K562 (cell line): Measurements from ENCODE around the gene MTHFS. TPM values are rescaled to one million over a fixed set of nuclear protein-coding genes. Genes with fewer than 3 reads are reported as not detected.

Experiments used
- CSDE1 ChIP-seq, 2 experiments: fragments of 450-650 bp; IDR thresholded peaks; 2 replicates each; pipeline ENCODE4 v1.6.1; 2016; ENCODE audit warnings: mild to moderate bottlenecking in 1 of 2
- MTA3 ChIP-seq: fragments of 450-650 bp; formaldehyde crosslinking; IDR thresholded peaks from 2 replicates; pipeline ENCODE4 v1.6.1; 2017; ENCODE audit warnings: mild to moderate bottlenecking, borderline replicate concordance
- SLC30A9 ChIP-seq: fragments of 250-450 bp; sonication (Bioruptor Pico); IDR thresholded peaks from 2 replicates; pipeline ENCODE4 v1.8.0; 2022; ENCODE audit warnings: mild to moderate bottlenecking, moderate library complexity
- SMARCC2 ChIP-seq: fragments of 450-650 bp; IDR thresholded peaks from 2 replicates; pipeline ENCODE4 v1.6.1; 2017; ENCODE audit warnings: antibody characterized with exemption, moderate library complexity, mild to moderate bottlenecking, low read depth
- ZNF224 ChIP-seq: sonication (generic); formaldehyde crosslinking; IDR thresholded peaks from 2 replicates; pipeline ENCODE4 v1.8.0; 2022; ENCODE audit warnings: mild to moderate bottlenecking, missing genetic modification reagents
- ZNF24 ChIP-seq: fragments of 450-650 bp; IDR thresholded peaks from 2 replicates; pipeline ENCODE4 v1.6.1; 2016
- ZNF583 ChIP-seq: fragments of 250-450 bp; sonication (Bioruptor Pico); IDR thresholded peaks from 2 replicates; pipeline ENCODE4 v1.4.0; 2020
- ZNF707 ChIP-seq: fragments of 250-450 bp; sonication (Bioruptor Pico); conservative IDR thresholded peaks from 2 replicates; pipeline ENCODE4 v1.8.0; 2022; ENCODE audit warnings: inconsistent platforms, mild to moderate bottlenecking, moderate library complexity
- polyA plus RNA-seq, 8 experiments: library from polyadenylated mRNA; depleted of rRNA in 4 of 8; stranded (reverse) in 5 of 8; unstranded in 3 of 8; fragments of >200 nt; fragmentation: Nextera tagmentation in 2 of 8; fragmentation: Illumina TruSeq in 1 of 8; extraction: Ambion mirVana in 2 of 8; extraction: Trizol in 1 of 8; gene quantifications; 2 replicates each; pipeline versions ENCODE4 v1.2.1 to v1.2.3, GENCODE V29; 2011 to 2014; ENCODE audit warnings: inconsistent platforms in 1 of 8, missing spikeins in 1 of 8
- total RNA-seq, 7 experiments: library from RNA; depleted of rRNA in 6 of 7; stranded (reverse); fragments of >200 nt in 6 of 7; fragmentation: Illumina TruSeq in 2 of 7; extraction: Trizol in 2 of 7; gene quantifications; 2 replicates each; pipeline versions ENCODE4 v1.2.1 to v1.2.3, GENCODE V29; 2011 to 2021; ENCODE audit warnings: low replicate concordance in 1 of 7
- TF ChIP-seq, protein P1 (sequence below): sonication (generic); formaldehyde crosslinking; IDR thresholded peaks from 2 replicates; pipeline ENCODE4 v1.8.1; 2023; ENCODE audit warnings: mild to moderate bottlenecking, missing genetic modification reagents, moderate library complexity
- TF ChIP-seq, protein P2 (sequence below): sonication (generic); formaldehyde crosslinking; IDR thresholded peaks from 2 replicates; pipeline ENCODE4 v1.8.1; 2023; ENCODE audit warnings: missing genetic modification reagents, mild to moderate bottlenecking, borderline replicate concordance

The MTHFS gene
- total and polyA plus RNA-seq, 9 of the 15 experiments (the other 6 are each of a cell fraction or from before 2014, with no cell fraction given), result 17.8 to 79.3 (median 41.7) TPM

DNA sequence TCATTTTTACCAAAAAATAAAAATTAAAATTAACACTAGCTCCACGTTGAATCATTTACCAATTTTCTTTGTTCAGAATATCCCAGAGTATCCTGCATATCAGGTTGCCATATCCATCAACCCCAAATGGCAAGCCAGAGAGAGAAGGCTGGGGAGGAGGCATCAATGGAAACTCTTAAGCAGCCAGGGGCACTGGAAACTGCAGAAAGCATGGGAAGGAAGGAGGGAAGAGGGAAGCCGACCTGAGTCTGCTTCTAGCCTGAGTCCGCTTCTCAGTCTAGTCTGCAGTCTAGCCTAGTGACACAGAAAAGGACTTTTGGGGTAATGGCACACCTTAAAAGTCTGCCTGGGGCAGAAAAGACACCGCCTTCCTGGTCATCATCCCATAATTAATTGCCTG, 1.6 kb upstream of the MTHFS start (continued):
- TF ChIP-seq, protein P1, sequence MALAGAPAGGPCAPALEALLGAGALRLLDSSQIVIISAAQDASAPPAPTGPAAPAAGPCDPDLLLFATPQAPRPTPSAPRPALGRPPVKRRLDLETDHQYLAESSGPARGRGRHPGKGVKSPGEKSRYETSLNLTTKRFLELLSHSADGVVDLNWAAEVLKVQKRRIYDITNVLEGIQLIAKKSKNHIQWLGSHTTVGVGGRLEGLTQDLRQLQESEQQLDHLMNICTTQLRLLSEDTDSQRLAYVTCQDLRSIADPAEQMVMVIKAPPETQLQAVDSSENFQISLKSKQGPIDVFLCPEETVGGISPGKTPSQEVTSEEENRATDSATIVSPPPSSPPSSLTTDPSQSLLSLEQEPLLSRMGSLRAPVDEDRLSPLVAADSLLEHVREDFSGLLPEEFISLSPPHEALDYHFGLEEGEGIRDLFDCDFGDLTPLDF (CRISPR knock-in tag), result no peak
- TF ChIP-seq CSDE1 (IDR thresholded peaks at IDR 0.05) (no peak), ZNF24 (no peak), ZNF224 (CRISPR knock-in tag) (no peak), ZNF583 (CRISPR knock-in tag) (no peak), ZNF707 (no peak), MTA3 (no peak), SMARCC2 (no peak), SLC30A9 (CRISPR knock-in tag) (no peak)
- TF ChIP-seq, protein P2, sequence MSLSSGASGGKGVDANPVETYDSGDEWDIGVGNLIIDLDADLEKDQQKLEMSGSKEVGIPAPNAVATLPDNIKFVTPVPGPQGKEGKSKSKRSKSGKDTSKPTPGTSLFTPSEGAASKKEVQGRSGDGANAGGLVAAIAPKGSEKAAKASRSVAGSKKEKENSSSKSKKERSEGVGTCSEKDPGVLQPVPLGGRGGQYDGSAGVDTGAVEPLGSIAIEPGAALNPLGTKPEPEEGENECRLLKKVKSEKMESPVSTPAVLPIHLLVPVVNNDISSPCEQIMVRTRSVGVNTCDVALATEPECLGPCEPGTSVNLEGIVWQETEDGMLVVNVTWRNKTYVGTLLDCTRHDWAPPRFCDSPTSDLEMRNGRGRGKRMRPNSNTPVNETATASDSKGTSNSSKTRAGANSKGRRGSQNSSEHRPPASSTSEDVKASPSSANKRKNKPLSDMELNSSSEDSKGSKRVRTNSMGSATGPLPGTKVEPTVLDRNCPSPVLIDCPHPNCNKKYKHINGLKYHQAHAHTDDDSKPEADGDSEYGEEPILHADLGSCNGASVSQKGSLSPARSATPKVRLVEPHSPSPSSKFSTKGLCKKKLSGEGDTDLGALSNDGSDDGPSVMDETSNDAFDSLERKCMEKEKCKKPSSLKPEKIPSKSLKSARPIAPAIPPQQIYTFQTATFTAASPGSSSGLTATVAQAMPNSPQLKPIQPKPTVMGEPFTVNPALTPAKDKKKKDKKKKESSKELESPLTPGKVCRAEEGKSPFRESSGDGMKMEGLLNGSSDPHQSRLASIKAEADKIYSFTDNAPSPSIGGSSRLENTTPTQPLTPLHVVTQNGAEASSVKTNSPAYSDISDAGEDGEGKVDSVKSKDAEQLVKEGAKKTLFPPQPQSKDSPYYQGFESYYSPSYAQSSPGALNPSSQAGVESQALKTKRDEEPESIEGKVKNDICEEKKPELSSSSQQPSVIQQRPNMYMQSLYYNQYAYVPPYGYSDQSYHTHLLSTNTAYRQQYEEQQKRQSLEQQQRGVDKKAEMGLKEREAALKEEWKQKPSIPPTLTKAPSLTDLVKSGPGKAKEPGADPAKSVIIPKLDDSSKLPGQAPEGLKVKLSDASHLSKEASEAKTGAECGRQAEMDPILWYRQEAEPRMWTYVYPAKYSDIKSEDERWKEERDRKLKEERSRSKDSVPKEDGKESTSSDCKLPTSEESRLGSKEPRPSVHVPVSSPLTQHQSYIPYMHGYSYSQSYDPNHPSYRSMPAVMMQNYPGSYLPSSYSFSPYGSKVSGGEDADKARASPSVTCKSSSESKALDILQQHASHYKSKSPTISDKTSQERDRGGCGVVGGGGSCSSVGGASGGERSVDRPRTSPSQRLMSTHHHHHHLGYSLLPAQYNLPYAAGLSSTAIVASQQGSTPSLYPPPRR (CRISPR knock-in tag), result no peak
